CD4-positive, alpha-beta memory T cell (primary cell): ENCODE measurements around the gene OR10G8. TPM values are rescaled to one million over a fixed set of nuclear protein-coding genes. Genes with fewer than 3 reads are reported as not detected.
A peak's percentile ranks its signal among the peaks of the same experiment; 100 is the strongest.

Experiments used
- CTCF ChIA-PET: fragments of 350-600 bp; sonication (Branson Sonifier 250); formaldehyde crosslinking; loops from one replicate; lab custom pipeline; 2021; ENCODE audit warnings: inconsistent platforms; ENCODE audit not compliant: partially characterized antibody; lab: Charles Lee
- POLR2A ChIA-PET: fragments of 350-600 bp; sonication (Branson Sonifier 250); formaldehyde crosslinking; loops from one replicate; lab custom pipeline; 2021; ENCODE audit not compliant: partially characterized antibody; lab: Charles Lee
- DNase-seq, 5 donors: peaks; one replicate each; pipeline versions ENCODE4 v3.0.0 to v3.0.0-alpha.2; 2020 to 2022; ENCODE audit warnings: mixed read lengths in 1 of 5
- H3K27ac ChIP-seq: one replicate; pipeline ENCODE4 v1.7.0; 2013; ENCODE audit warnings: low read depth, low read length
- H3K27me3 ChIP-seq: 2 replicates; pipeline ENCODE4 v1.7.0; 2013; ENCODE audit warnings: mild to moderate bottlenecking, low read length, moderate library complexity; ENCODE audit not compliant: insufficient read depth
- H3K36me3 ChIP-seq: 2 replicates; pipeline ENCODE4 v1.7.0; 2013; ENCODE audit warnings: mild to moderate bottlenecking, low read length, moderate library complexity; ENCODE audit not compliant: insufficient read depth
- H3K4me1 ChIP-seq: 2 replicates; pipeline ENCODE4 v1.7.0; 2013; ENCODE audit warnings: mild to moderate bottlenecking, low read length, moderate library complexity; ENCODE audit not compliant: insufficient read depth
- H3K4me3 ChIP-seq, 2 donors: one replicate each; pipeline ENCODE4 v1.7.0; 2013; ENCODE audit warnings: low read length in 2 of 2, mild to moderate bottlenecking in 1 of 2
- H3K9me3 ChIP-seq, 2 donors: one replicate each; pipeline ENCODE4 v1.7.0; 2013; ENCODE audit warnings: low read length in 2 of 2, control low read depth in 1 of 2; ENCODE audit not compliant: control insufficient read depth in 1 of 2
- H3K27ac Mint-ChIP-seq, 7 donors: one replicate each; pipeline ENCODE4 v1.8.0; 2020 to 2021; ENCODE audit warnings: mixed read lengths in 7 of 7, mild to moderate bottlenecking in 6 of 7, inconsistent platforms in 3 of 7, moderate library complexity in 3 of 7
- H3K27me3 Mint-ChIP-seq, 2 donors: one replicate each; pipeline ENCODE4 v1.8.0; 2020 to 2021; ENCODE audit warnings: mixed read lengths in 2 of 2
- H3K36me3 Mint-ChIP-seq, 2 donors: one replicate each; pipeline ENCODE4 v1.8.0; 2020 to 2021; ENCODE audit warnings: mixed read lengths in 2 of 2, inconsistent platforms in 1 of 2, mild to moderate bottlenecking in 1 of 2
- H3K4me1 Mint-ChIP-seq, 4 donors: one replicate each; pipeline ENCODE4 v1.8.0; 2020 to 2021; ENCODE audit warnings: mixed read lengths in 4 of 4, mild to moderate bottlenecking in 1 of 4
- H3K4me3 Mint-ChIP-seq, 8 donors: one replicate each; pipeline ENCODE4 v1.8.0; 2020 to 2021; ENCODE audit warnings: mixed read lengths in 8 of 8, mild to moderate bottlenecking in 7 of 8, moderate library complexity in 6 of 8, inconsistent platforms in 3 of 8
- H3K9me3 Mint-ChIP-seq, 8 donors: one replicate each; pipeline ENCODE4 v1.8.0; 2020 to 2021; ENCODE audit warnings: mixed read lengths in 8 of 8, mild to moderate bottlenecking in 5 of 8, inconsistent platforms in 3 of 8, moderate library complexity in 1 of 8
- intact Hi-C: fragments of 100-400 bp; cut with micrococcal nuclease; formaldehyde crosslinking; loops from one replicate; pipeline ENCODE4 v1.15.1; 2023
- polyA plus RNA-seq, 2 donors: library from polyadenylated mRNA; unstranded; fragments of 300-500 nt; fragmentation: Illumina TruSeq; gene quantifications; one replicate each; pipeline ENCODE4 v1.2.3, GENCODE V29; 2021
- total RNA-seq, 2 experiments: library from RNA; stranded (reverse); gene quantifications; one replicate each; pipeline ENCODE4 v1.2.3, GENCODE V29; 2021

Gene OR10G8
- total and polyA plus RNA-seq, 4 experiments from 2014 or later = not detected

DNA sequence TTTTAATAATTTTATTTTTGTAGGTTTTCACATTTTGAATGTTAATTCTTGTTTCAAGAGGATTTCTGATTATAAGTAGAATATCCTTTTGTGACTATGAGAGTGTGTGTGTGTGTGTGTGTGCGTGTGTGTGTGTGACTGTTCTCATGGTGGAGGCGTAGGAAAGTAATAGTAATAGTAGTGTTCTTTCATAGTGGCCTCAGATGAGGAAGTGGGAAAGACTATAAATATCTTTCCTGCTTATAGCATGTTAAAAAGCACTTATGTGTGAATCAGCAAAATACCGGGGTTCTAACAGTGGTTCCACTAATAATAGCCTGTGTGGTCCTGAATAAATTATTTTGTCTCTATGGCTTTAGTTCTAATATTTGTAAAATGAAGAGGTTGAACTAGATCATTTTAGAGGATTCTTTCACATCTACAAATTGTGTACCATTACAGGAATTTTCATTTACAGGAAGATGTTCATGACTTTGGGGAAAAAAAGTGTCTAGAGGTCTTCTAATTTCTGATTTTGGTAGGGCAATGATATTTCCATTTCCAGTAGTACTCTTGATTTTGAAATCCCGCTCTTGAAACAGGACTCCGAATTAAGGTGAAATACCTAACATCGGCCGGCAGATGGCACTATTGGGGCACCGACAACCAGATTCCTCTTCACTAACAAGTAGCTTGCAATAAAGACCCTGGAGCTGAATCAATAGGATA is 44.5 kb downstream of the OR10G8 start:
- H3K27ac ChIP-seq = no peak overlapping the region

GRCh38 chr11:124071623-124071948 is 45.0 kb downstream of the OR10G8 start:
- no peaks in the 10 kb centered on the region for H3K9me3 Mint-ChIP-seq
- peaks cover 7% of the 10 kb centered on the region for H3K4me1 ChIP-seq
- no peaks in the 10 kb centered on the region for H3K9me3 ChIP-seq
- H3K27ac Mint-ChIP-seq = no peak overlapping the region
- no peaks in the 10 kb centered on the region for H3K36me3 Mint-ChIP-seq
- H3K27ac ChIP-seq = no peak overlapping the region
- ChIA-PET POLR2A (no interaction called here), CTCF (interaction anchor here (0.8 to 3.6 kb wide), 17 partner anchors 8 to 514 kb away, joined by 3 to 32 read pairs (median 4); partner anchors contain the start of gene VWA5A)
- no peak overlapping the region for H3K4me3 Mint-ChIP-seq
- no peak overlapping the region for H3K4me3 ChIP-seq
- H3K27me3 ChIP-seq = peaks cover 8% of the 10 kb centered on the region
- peaks cover 19 to 36% of the 10 kb centered on the region in 2 donors for H3K27me3 Mint-ChIP-seq
- peaks cover 5 to 8% (median 5%) of the 10 kb centered on the region in 4 donors for H3K4me1 Mint-ChIP-seq
- H3K36me3 ChIP-seq = no peaks in the 10 kb centered on the region
- intact Hi-C loops = no loop called here
- no peak for DNase-seq

More for the DNA sequence above, 44.5 kb downstream of the OR10G8 start:
- Mint-ChIP-seq H3K36me3 (no peaks in the 10 kb centered on the region), H3K27ac (no peak overlapping the region), H3K4me1 (peaks cover 0 to 5% (median 1%) of the 10 kb centered on the region in 4 donors), H3K27me3 (peaks cover 16 to 32% of the 10 kb centered on the region in 2 donors), H3K4me3 (no peak overlapping the region), H3K9me3 (no peaks in the 10 kb centered on the region)
- ChIA-PET POLR2A (no interaction called here), CTCF (interaction anchor here (0.8 to 3.8 kb wide), 18 partner anchors 9 to 515 kb away, joined by 3 to 32 read pairs (median 4); partner anchors contain the start of gene VWA5A)
- intact Hi-C loops = no loop called here
- Histone ChIP-seq H3K36me3 (no peaks in the 10 kb centered on the region), H3K27me3 (peaks cover 8% of the 10 kb centered on the region), H3K4me3 (no peak overlapping the region), H3K4me1 (peaks cover 3% of the 10 kb centered on the region), H3K9me3 (no peaks in the 10 kb centered on the region)
- peak; percentile 44 to 60 (median 51) for DNase-seq

DNA sequence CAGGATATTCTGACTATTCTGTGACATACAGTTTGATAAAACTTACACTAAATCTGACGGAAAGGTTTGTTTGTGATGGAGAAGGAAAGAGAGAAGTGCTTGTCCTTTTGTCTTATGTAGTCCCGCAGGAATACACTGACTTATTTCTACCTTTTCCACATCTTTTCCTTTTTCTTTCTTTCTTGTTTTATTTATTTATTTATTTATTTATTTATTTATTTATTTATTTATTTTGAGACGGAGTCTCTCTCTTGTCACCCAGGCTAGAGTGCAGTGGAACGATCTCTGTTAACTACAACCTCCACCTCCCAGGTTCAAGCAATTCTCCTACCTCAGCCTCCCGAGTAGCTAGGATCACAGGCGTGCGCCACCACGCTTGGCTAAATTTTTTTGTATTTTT is 45.5 kb downstream of the OR10G8 start:
- ChIA-PET POLR2A (no interaction called here), CTCF (interaction anchor here (0.8 to 3.6 kb wide), 11 partner anchors 10 to 126 kb away, joined by 3 to 32 read pairs (median 4); no protein-coding TSS in a partner anchor)
- Histone ChIP-seq H3K4me1 (peaks cover 7% of the 10 kb centered on the region), H3K9me3 (no peaks in the 10 kb centered on the region), H3K4me3 (no peak overlapping the region), H3K27ac (no peak overlapping the region), H3K27me3 (peaks cover 8% of the 10 kb centered on the region), H3K36me3 (no peaks in the 10 kb centered on the region)
- peaks cover 5 to 9% (median 7%) of the 10 kb centered on the region in 4 donors for H3K4me1 Mint-ChIP-seq
- H3K27me3 Mint-ChIP-seq = peaks cover 21 to 37% of the 10 kb centered on the region in 2 donors
- no peaks in the 10 kb centered on the region for H3K9me3 Mint-ChIP-seq
- H3K27ac Mint-ChIP-seq = no peak overlapping the region
- no peak overlapping the region for H3K4me3 Mint-ChIP-seq
- intact Hi-C loops = no loop called here
- DNase-seq = no peak
- no peaks in the 10 kb centered on the region for H3K36me3 Mint-ChIP-seq

- ChIA-PET POLR2A (no interaction called here), CTCF (interaction anchor here (0.6 to 1.3 kb wide), 4 partner anchors 10 to 512 kb away, joined by 3 to 7 read pairs (median 5); no protein-coding TSS in a partner anchor)
- Histone ChIP-seq H3K9me3 (no peaks in the 10 kb centered on the region), H3K27me3 (peaks cover 7% of the 10 kb centered on the region), H3K4me3 (no peak overlapping the region), H3K27ac (no peak overlapping the region), H3K36me3 (no peaks in the 10 kb centered on the region), H3K4me1 (peaks cover 7% of the 10 kb centered on the region)
- Mint-ChIP-seq H3K9me3 (no peaks in the 10 kb centered on the region), H3K27ac (peak overlapping the region in 1 of 7 donors; percentile 43), H3K4me3 (peak overlapping the region in 1 of 8 donors; percentile 20), H3K36me3 (no peaks in the 10 kb centered on the region), H3K27me3 (peaks cover 22 to 31% of the 10 kb centered on the region in 2 donors), H3K4me1 (peaks cover 4 to 13% (median 7%) of the 10 kb centered on the region in 4 donors)
- no peak for DNase-seq
- intact Hi-C loops = no loop called here
These were observed 48.0 kb downstream of the OR10G8 start for GRCh38 chr11:124074554-124074953.

DNA sequence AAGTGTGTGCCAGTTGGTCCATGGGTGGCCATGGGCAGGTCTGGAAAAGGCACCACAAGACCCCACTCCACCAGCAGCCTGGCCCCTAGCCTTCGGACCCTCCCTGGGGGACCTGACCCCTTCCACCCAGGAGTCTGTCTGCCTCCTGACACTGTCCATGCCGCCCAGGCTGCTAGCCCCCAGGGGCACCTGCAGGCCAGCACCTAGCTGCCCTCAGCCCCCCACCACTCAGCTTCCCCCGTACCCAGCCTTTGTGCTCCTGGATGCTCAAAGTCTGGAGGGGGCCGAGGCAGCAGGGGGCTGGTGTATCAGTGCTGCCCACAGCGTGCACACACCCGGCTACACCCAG is 48.9 kb downstream of the OR10G8 start:
- H3K9me3 ChIP-seq = no peaks in the 10 kb centered on the region
- peak overlapping the region in 2 of 8 donors; percentile 23 to 32 for H3K4me3 Mint-ChIP-seq
- intact Hi-C loops = no loop called here
- peaks cover 7% of the 10 kb centered on the region for H3K4me1 ChIP-seq
- H3K4me3 ChIP-seq = no peak overlapping the region
- DNase-seq = peak in 1 of 5 donors; percentile 27
- H3K27me3 ChIP-seq = peaks cover 7% of the 10 kb centered on the region
- peaks cover 3 to 13% (median 6%) of the 10 kb centered on the region in 4 donors for H3K4me1 Mint-ChIP-seq
- no peaks in the 10 kb centered on the region for H3K36me3 Mint-ChIP-seq
- H3K27me3 Mint-ChIP-seq = peaks cover 22 to 29% of the 10 kb centered on the region in 2 donors
- ChIA-PET POLR2A (no interaction called here), CTCF (interaction anchor here (0.9 to 1.3 kb wide), 4 partner anchors 11 to 510 kb away, joined by 4 to 7 read pairs (median 5); no protein-coding TSS in a partner anchor)
- no peak overlapping the region for H3K27ac Mint-ChIP-seq
- H3K9me3 Mint-ChIP-seq = no peaks in the 10 kb centered on the region
- no peaks in the 10 kb centered on the region for H3K36me3 ChIP-seq
- no peak overlapping the region for H3K27ac ChIP-seq

- peaks cover 3 to 13% (median 6%) of the 10 kb centered on the region in 4 donors for H3K4me1 Mint-ChIP-seq
- Histone ChIP-seq H3K4me1 (peaks cover 7% of the 10 kb centered on the region), H3K27ac (no peak overlapping the region), H3K9me3 (no peaks in the 10 kb centered on the region), H3K27me3 (peaks cover 7% of the 10 kb centered on the region), H3K4me3 (no peak overlapping the region), H3K36me3 (no peaks in the 10 kb centered on the region)
- H3K36me3 Mint-ChIP-seq = no peaks in the 10 kb centered on the region
- intact Hi-C loops = no loop called here
- peaks cover 22 to 27% of the 10 kb centered on the region in 2 donors for H3K27me3 Mint-ChIP-seq
- peak in 1 of 5 donors; percentile 33 for DNase-seq
- no peaks in the 10 kb centered on the region for H3K9me3 Mint-ChIP-seq
- POLR2A ChIA-PET = interaction anchor here (0.7 kb wide), 1 partner anchor 597 kb away, joined by 3 read pairs; the partner anchor contains the start of genes SIAE and SPA17
- peak overlapping the region; percentile 47 to 73 (median 64) for H3K4me3 Mint-ChIP-seq
- no peak overlapping the region for H3K27ac Mint-ChIP-seq
- CTCF ChIA-PET = interaction anchor here (1.3 kb wide), 1 partner anchor 119 kb away, joined by 4 read pairs; no protein-coding TSS in a partner anchor
These were observed 49.4 kb downstream of the OR10G8 start for GRCh38 chr11:124075841-124076651.

GRCh38 chr11:124077266-124077665 is 50.7 kb downstream of the OR10G8 start:
- peaks cover 7% of the 10 kb centered on the region for H3K4me1 ChIP-seq
- POLR2A ChIA-PET = no interaction called here
- intact Hi-C loops = no loop called here
- Mint-ChIP-seq H3K36me3 (no peaks in the 10 kb centered on the region), H3K27ac (no peak overlapping the region), H3K9me3 (no peaks in the 10 kb centered on the region), H3K27me3 (peaks cover 25 to 26% of the 10 kb centered on the region in 2 donors), H3K4me1 (peaks cover 3 to 13% (median 5%) of the 10 kb centered on the region in 4 donors), H3K4me3 (peak overlapping the region in 1 of 8 donors; percentile 26)
- no peak for DNase-seq
- H3K9me3 ChIP-seq = no peaks in the 10 kb centered on the region
- CTCF ChIA-PET = no interaction called here
- peaks cover 2% of the 10 kb centered on the region for H3K27me3 ChIP-seq
- no peaks in the 10 kb centered on the region for H3K36me3 ChIP-seq
- no peak overlapping the region for H3K4me3 ChIP-seq
- H3K27ac ChIP-seq = no peak overlapping the region
